GM19372 (cell line): Measurements from ENCODE around the gene S100A7.

Experiments
- ATAC-seq: cut with Tn5 transposase; IDR thresholded peaks from one replicate; pipeline ENCODE4 v1.9.1; 2021; ENCODE audit warnings: mild to moderate bottlenecking, low read depth, moderate library complexity; ENCODE audit not compliant: unreplicated experiment

S100A7 gene

GRCh38 chr1:153460551-153460950, at the start of gene S100A7:
S100A7 (minus strand) TSS chr1:153460651; CDS start chr1:153459013, 1,638 bp downstream.
- no peak for ATAC-seq

- ATAC-seq: no peak
These were observed 49.4 kb upstream of the S100A7 start for GRCh38 chr1:153509729-153510354.

GRCh38 chr1:153509036-153509435, 48.6 kb upstream of the S100A7 start:
- no peak for ATAC-seq

- ATAC-seq: no peak
These were observed 47.6 kb upstream of the S100A7 start for GRCh38 chr1:153507926-153508583.

GRCh38 chr1:153506831-153507413, 46.5 kb upstream of the S100A7 start:
- ATAC-seq: no peak

- ATAC-seq: no peak
These were observed 45.9 kb upstream of the S100A7 start for GRCh38 chr1:153506386-153506785.

- no peak for ATAC-seq
These were observed 45.1 kb upstream of the S100A7 start for GRCh38 chr1:153505576-153505975.

GRCh38 chr1:153503766-153504165, 43.3 kb upstream of the S100A7 start:
- no peak for ATAC-seq

- no peak for ATAC-seq
These were observed 38.3 kb upstream of the S100A7 start for GRCh38 chr1:153498746-153499145.

GRCh38 chr1:153495536-153495935, 35.1 kb upstream of the S100A7 start:
- ATAC-seq: no peak

GRCh38 chr1:153494976-153495535, 34.6 kb upstream of the S100A7 start:
- no peak for ATAC-seq

GRCh38 chr1:153493343-153493960, 33.0 kb upstream of the S100A7 start:
- ATAC-seq: no peak

- ATAC-seq: no peak
These were observed 30.0 kb upstream of the S100A7 start for GRCh38 chr1:153490272-153491051.

- ATAC-seq: no peak
These were observed 28.3 kb upstream of the S100A7 start for GRCh38 chr1:153488731-153489130.

- no peak for ATAC-seq
These were observed 27.3 kb upstream of the S100A7 start for GRCh38 chr1:153487707-153488106.

- ATAC-seq: no peak
These were observed 25.4 kb upstream of the S100A7 start for GRCh38 chr1:153485863-153486262.

GRCh38 chr1:153483776-153484175, 23.3 kb upstream of the S100A7 start:
- no peak for ATAC-seq

- ATAC-seq: no peak
These were observed 20.7 kb upstream of the S100A7 start for GRCh38 chr1:153481124-153481523.

- no peak for ATAC-seq
These were observed 18.5 kb upstream of the S100A7 start for GRCh38 chr1:153478692-153479618.
